Smooth muscle cell (in vitro differentiated cells): ENCODE results near the gene SENP8. TPM values are rescaled to one million over a fixed set of nuclear protein-coding genes. Genes with fewer than 3 reads are reported as not detected.

Experiments used
- DNase-seq: peaks from one replicate; lab custom pipeline; 2025; ENCODE audit not compliant: unreplicated experiment; lab: John Stamatoyannopoulos, UW
- H2AFZ ChIP-seq: fragments of 200-600 bp; sonication (generic); 2 replicates; pipeline ENCODE4 v1.6.0; 2016; ENCODE audit warnings: antibody characterized with exemption, low read depth, mild to moderate bottlenecking
- H3F3A ChIP-seq: fragments of 200-600 bp; sonication (generic); 2 replicates; pipeline ENCODE4 v1.6.0; 2017; ENCODE audit warnings: antibody characterized with exemption, low read depth
- H3K27ac ChIP-seq: fragments of 200-600 bp; sonication (generic); 2 replicates; pipeline ENCODE4 v1.5.1; 2016; ENCODE audit warnings: low read depth, mild to moderate bottlenecking
- H3K27me3 ChIP-seq: fragments of 200-600 bp; sonication (generic); 2 replicates; pipeline ENCODE4 v1.6.1; 2016; ENCODE audit warnings: low read depth, mild to moderate bottlenecking
- H3K36me3 ChIP-seq: fragments of 200-600 bp; sonication (generic); 2 replicates; pipeline ENCODE4 v1.5.1; 2016; ENCODE audit warnings: low read depth
- H3K4me1 ChIP-seq: fragments of 200-600 bp; sonication (generic); 2 replicates; pipeline ENCODE4 v1.5.1; 2016; ENCODE audit warnings: low read depth
- H3K4me2 ChIP-seq: fragments of 200-600 bp; sonication (generic); 2 replicates; pipeline ENCODE4 v1.6.0; 2016; ENCODE audit warnings: mild to moderate bottlenecking
- H3K4me3 ChIP-seq: fragments of 200-600 bp; sonication (generic); 2 replicates; pipeline ENCODE4 v1.5.1; 2016; ENCODE audit warnings: mild to moderate bottlenecking
- H3K79me2 ChIP-seq: fragments of 200-600 bp; sonication (generic); 2 replicates; pipeline ENCODE4 v1.6.0; 2016; ENCODE audit warnings: low read depth, mild to moderate bottlenecking
- H3K9ac ChIP-seq: fragments of 200-600 bp; sonication (generic); 2 replicates; pipeline ENCODE4 v1.6.0; 2016; ENCODE audit warnings: low read depth
- H3K9me3 ChIP-seq: fragments of 200-600 bp; sonication (generic); replicated peaks from 2 replicates; pipeline ENCODE4 v1.5.1; 2016; ENCODE audit warnings: low read depth
- H4K20me1 ChIP-seq: fragments of 200-600 bp; sonication (generic); 2 replicates; pipeline ENCODE4 v1.6.0; 2016; ENCODE audit warnings: low read depth
- CTCF ChIP-seq: fragments of 200-600 bp; sonication (generic); IDR thresholded peaks from 2 replicates; pipeline ENCODE4 v1.5.1; 2017; ENCODE audit warnings: borderline replicate concordance, mild to moderate bottlenecking, antibody characterized with exemption; ENCODE audit not compliant: insufficient read depth, poor library complexity, severe bottlenecking
- WGBS: methylation state at CpG from one replicate; pipeline ENCODE4 v1.1.7; 2016; ENCODE audit warnings: low lambda C conversion rate; 5-methylcytosine and 5-hydroxymethylcytosine counted together
- polyA plus RNA-seq: library from polyadenylated mRNA; unstranded; fragments of >200 nt; fragmentation: Nextera tagmentation; extraction: Ambion mirVana; gene quantifications from 2 replicates; pipeline ENCODE4 v1.2.1, GENCODE V29; 2016
- total RNA-seq: library from RNA; depleted of rRNA; stranded (reverse); fragments of >200 nt; gene quantifications from 2 replicates; pipeline ENCODE4 v1.2.3, GENCODE V29; 2014

Gene SENP8
- total and polyA plus RNA-seq, 2 experiments from 2014 or later = 2.3 to 4.0 TPM

- H2AFZ ChIP-seq = no peak overlapping the region
- H3K36me3 ChIP-seq = no peaks in the 10 kb centered on the region
- H3F3A ChIP-seq = no peaks in the 10 kb centered on the region
- no peaks in the 10 kb centered on the region for H3K79me2 ChIP-seq
- H3K9ac ChIP-seq = no peak overlapping the region
- peaks cover 33% of the 10 kb centered on the region for H3K27me3 ChIP-seq
- DNase-seq = no peak
- H3K9me3 ChIP-seq = no peaks in the 10 kb centered on the region
- TF ChIP-seq CTCF = no peak
- 9% methylated on average over 30 of the region's 34 CpGs for WGBS
- H3K27ac ChIP-seq = no peak overlapping the region
- peak overlapping the region; percentile 39 for H3K4me3 ChIP-seq
- H4K20me1 ChIP-seq = no peaks in the 10 kb centered on the region
- peak overlapping the region; percentile 85 for H3K4me2 ChIP-seq
- peaks cover 7% of the 10 kb centered on the region for H3K4me1 ChIP-seq
Measured at GRCh38 chr15:72184165-72184811, 66.1 kb downstream of the SENP8 start.

- WGBS = 95% methylated on average over 2 of the region's 2 CpGs
- Histone ChIP-seq H2AFZ (no peak overlapping the region), H3K27ac (no peak overlapping the region), H3F3A (no peaks in the 10 kb centered on the region), H4K20me1 (no peaks in the 10 kb centered on the region), H3K4me2 (no peak overlapping the region), H3K27me3 (peaks cover 24% of the 10 kb centered on the region), H3K9ac (no peak overlapping the region), H3K4me1 (no peaks in the 10 kb centered on the region), H3K4me3 (no peak overlapping the region), H3K36me3 (no peaks in the 10 kb centered on the region), H3K9me3 (no peaks in the 10 kb centered on the region), H3K79me2 (no peaks in the 10 kb centered on the region)
- DNase-seq = no peak
- no peak for TF ChIP-seq CTCF
Measured at GRCh38 chr15:72189250-72189902, 71.2 kb downstream of the SENP8 start.

GRCh38 chr15:72192416-72192815, 74.2 kb downstream of the SENP8 start:
- WGBS = 96% methylated on average over 3 of the region's 3 CpGs
- Histone ChIP-seq H3K4me1 (no peaks in the 10 kb centered on the region), H3K27ac (no peak overlapping the region), H4K20me1 (no peaks in the 10 kb centered on the region), H3K9me3 (no peaks in the 10 kb centered on the region), H3K4me3 (no peak overlapping the region), H3K36me3 (no peaks in the 10 kb centered on the region), H2AFZ (no peak overlapping the region), H3K27me3 (no peaks in the 10 kb centered on the region), H3K9ac (no peak overlapping the region), H3F3A (no peaks in the 10 kb centered on the region), H3K4me2 (no peak overlapping the region), H3K79me2 (no peaks in the 10 kb centered on the region)
- no peak for TF ChIP-seq CTCF
- no peak for DNase-seq

Other genes with a start within 250 kb of the SENP8 start
- 36.9 and 41.9 TPM in 2 replicates for gene MYO9A, start 253 bp upstream of the SENP8 start, total RNA-seq
- gene MYO9A, start 253 bp upstream of the SENP8 start, polyA plus RNA-seq = 10.7 and 15.0 TPM in 2 replicates
- gene GRAMD2A, start 79.4 kb downstream of the SENP8 start, total RNA-seq = 2.1 and 2.9 TPM in 2 replicates
- 0.54 and 2.9 TPM in 2 replicates for gene GRAMD2A, start 79.4 kb downstream of the SENP8 start, polyA plus RNA-seq
- gene PKM, start 112.8 kb downstream of the SENP8 start, total RNA-seq = 1,078 and 1,125 TPM in 2 replicates
- gene PKM, start 112.8 kb downstream of the SENP8 start, polyA plus RNA-seq = 1,598 and 1,642 TPM in 2 replicates
- 24.6 and 29.2 TPM in 2 replicates for gene PARP6, start 154.2 kb downstream of the SENP8 start, total RNA-seq
- gene PARP6, start 154.2 kb downstream of the SENP8 start, polyA plus RNA-seq = 40.3 and 59.2 TPM in 2 replicates
- gene CELF6, start 201.8 kb downstream of the SENP8 start, total RNA-seq = 0.81 and 1.9 TPM in 2 replicates
- gene CELF6, start 201.8 kb downstream of the SENP8 start, polyA plus RNA-seq = 0.19 and 0.43 TPM in 2 replicates